ENCODE measurements around the gene LMAN2.
"Not testable (repeated sequence)": the region's sequence is repeated elsewhere in the genome, so short reads cannot be mapped to it uniquely, and the experiment has no call there.

Gene LMAN2

DNA sequence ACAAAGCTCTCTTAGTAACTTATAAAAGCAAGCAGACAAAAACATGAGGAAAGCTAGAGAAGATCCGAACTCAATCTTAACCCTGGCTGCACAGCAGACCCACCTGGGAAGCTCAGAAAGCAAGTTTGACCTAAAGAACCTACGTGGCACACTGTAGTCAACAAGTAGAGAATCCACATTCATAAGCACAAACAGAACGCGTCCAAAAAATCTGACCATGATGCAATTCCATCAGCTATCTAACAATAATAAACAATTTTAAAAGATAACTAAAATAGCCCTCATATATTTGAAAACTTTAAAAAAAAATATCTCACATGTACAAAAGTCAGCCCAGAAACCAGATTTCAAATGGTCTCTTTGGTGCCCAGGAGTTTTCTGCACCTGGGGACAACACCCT is 4.6 kb downstream of the LMAN2 start:
- DNase-seq, result no peak

GRCh38 chr5:177344891-177345290 is 6.6 kb downstream of the LMAN2 start:
- no peak for DNase-seq

DNA sequence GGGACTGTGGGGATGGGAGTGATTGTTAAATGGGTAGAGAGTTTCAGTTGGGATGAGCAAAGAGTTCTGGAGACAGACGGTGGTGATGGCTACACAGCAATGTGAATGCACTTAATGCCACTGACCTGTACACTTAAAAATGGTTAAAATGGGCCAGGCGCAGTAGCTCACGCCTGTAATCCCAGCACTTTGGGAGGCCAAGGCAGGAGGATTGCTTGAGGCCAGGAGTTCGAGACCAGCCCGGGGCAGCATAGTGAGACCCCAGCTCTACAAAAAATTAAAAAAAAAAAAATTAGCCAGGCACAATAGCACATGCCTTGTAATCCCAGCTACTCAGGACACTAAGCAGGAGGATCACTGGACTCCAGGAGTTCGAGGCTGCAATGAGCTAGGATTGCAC is 7.7 kb downstream of the LMAN2 start:
- DNase-seq, result no peak

DNA sequence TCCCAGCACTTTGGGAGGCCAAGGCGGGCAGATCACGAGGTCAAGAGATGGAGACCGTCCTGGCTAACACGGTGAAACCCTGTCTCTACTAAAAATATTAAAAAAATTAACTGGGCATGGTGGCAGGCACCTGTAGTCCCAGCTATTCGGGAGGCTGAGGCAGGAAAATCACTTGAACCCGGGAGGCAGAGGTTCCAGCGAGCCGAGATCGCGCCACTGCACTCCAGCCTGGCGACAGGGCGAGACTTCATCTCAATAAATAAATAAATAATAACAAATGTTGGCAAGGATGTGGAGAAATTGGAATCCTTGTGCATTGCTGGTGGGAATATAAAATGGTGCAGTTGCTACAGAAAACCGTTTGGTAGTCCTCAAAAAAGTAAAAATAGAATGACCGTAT is 8.5 kb downstream of the LMAN2 start:
- not testable (repeated sequence) for DNase-seq

- DNase-seq, result no peak
Observed at GRCh38 chr5:177339107-177339638, 12.3 kb downstream of the LMAN2 start.

GRCh38 chr5:177338251-177339106 is 13.0 kb downstream of the LMAN2 start:
- DNase-seq, result no peak

- no peak for DNase-seq
Observed at GRCh38 chr5:177336603-177337494, 14.6 kb downstream of the LMAN2 start.

- DNase-seq, result peak; percentile 3
Observed at GRCh38 chr5:177336112-177336511, 15.4 kb downstream of the LMAN2 start.

- no peak for DNase-seq
Observed at GRCh38 chr5:177335701-177336065, 15.8 kb downstream of the LMAN2 start.

- no peak for DNase-seq
Observed at GRCh38 chr5:177334781-177335700, 16.4 kb downstream of the LMAN2 start.

DNA sequence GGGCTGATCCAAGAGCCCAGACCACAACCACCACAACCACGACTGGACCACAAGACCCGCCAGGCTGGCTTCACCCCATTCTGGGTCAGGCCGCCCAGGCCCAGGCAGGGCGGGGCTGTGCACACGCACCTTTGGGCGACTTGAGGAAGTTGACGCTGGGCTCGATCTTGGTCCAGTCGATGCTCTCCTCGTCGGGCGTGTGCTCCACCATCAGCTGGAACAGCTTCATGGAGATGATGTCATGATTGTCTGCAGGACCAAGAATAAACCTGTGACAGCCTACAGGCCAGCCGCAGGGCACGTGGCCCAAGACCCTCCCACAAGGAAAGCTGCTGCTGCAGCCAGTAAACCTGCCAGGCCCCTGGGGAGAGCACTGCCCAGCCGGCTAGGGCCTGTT is 17.3 kb downstream of the LMAN2 start:
- no peak for DNase-seq

DNA sequence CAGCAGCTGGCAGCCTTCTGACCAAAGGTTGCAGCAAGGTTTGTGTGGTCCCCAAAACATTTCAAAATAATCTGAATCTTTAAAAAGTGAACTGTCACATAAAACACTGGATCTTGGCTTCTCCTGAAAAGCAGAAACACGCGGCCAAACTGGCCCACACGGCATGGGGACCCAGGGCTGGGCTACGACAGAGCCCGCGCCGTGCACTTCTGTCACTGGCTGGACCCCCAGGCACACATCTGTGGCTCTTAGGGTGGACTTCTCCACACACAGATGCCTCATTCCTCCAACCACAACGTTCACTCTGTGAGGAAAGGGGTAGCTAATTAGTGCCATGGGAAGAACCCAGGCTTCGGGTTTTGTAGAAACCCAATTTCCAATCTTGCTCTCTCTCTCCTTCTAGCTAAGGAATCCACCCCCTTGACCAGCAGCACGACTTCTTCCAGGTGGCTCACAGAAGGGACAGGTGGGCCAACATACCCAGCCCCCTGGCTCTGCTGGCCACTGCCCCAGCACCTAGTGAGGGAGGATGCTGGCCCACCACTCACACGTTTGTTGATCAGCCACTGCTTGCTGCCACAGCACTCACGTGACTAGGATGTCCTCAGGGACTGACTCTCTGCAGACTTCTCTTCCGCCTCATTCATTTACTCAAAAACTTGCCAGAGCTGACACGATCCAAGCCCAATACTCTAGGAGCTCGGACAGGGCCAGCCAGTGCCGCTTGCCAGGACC is 17.9 kb downstream of the LMAN2 start:
- DNase-seq, result no peak

DNA sequence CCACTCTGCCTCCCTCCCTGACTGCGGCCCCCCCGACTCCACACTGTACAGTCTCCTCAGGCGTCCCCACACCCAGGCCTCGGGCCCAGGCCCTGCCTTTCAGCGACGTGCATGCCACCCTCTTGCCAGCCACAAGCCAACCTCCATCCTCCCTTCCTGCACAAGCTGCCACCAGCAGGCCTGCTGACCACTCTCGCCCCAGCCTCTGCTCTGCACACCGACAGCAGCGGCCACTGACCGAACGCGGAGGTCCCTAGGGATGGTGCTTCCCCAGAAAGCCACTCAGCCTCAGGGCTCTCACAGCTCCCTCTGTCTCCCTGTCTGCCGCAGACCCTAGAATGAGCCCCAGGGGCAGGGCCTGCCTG is 18.6 kb downstream of the LMAN2 start:
- no peak for DNase-seq

- no peak for DNase-seq
Observed at GRCh38 chr5:177332031-177332895, 19.2 kb downstream of the LMAN2 start.

- no peak for DNase-seq
Observed at GRCh38 chr5:177330991-177331842, 20.3 kb downstream of the LMAN2 start.

- DNase-seq, result no peak
Observed at GRCh38 chr5:177329883-177330282, 21.6 kb downstream of the LMAN2 start.

DNA sequence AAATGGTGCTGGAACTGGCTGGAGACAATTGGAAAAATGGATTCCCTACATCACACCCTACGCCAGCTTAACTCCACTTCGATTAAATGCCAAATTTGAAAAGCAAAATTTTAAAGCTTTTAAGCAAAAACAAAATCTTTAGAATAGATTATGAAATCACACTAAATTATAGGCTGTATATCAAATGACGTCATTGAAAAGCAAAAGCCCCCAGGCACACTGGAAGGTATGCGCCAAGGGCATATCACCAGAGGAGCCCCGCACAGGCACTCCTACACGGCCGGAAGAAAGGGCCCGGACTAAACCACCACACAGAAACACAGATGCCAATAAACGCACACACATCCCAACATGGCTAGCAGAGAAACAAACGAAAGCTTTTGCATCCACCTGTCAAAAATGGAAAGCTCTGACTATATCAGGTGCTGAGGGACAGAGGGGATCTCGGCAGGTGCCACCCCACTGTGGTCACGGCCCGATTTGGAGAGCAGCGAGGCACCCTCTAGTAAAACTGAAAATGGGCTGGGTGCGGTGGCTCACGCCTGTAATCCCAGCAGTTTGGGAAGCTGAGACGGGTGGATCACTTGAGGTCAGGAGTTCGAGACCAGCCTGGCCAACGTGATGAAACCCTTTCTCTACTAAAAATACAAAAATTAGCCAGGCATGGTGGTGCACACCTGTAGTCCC is 22.8 kb downstream of the LMAN2 start:
- DNase-seq, result no peak

GRCh38 chr5:177327539-177328522 is 23.6 kb downstream of the LMAN2 start:
- DNase-seq, result no peak

All from NCI-H2171 treated with DMSO at 0.1 percent for 48 hours (cell line).